ENCODE measurements around the gene SEMA3G. TPM values are rescaled to one million over a fixed set of nuclear protein-coding genes. Genes with fewer than 3 reads are reported as not detected.
A peak's percentile ranks its signal among the peaks of the same experiment; 100 is the strongest.

SEMA3G gene
- total and polyA plus RNA-seq, 2 donors (not counting 1 experiment from before 2014, with no cell fraction given), result 0.02 to 0.17 TPM

- Histone ChIP-seq H3K27me3 (ENCODE audit: control insufficient read depth, insufficient read depth, low read length) (no peaks in the 10 kb centered on the region), H4K20me1 (ENCODE audit: control insufficient read depth, extremely low read depth, insufficient read depth, low read length) (no peaks in the 10 kb centered on the region), H3K36me3 (ENCODE audit: control insufficient read depth, insufficient read depth, low read length) (peaks cover under 1% of the 10 kb centered on the region), H3K4me1 (ENCODE audit: control insufficient read depth, extremely low read depth, insufficient read depth, low read length) (peaks cover 7% of the 10 kb centered on the region), H2AFZ (ENCODE audit: low read length) (no peak overlapping the region), H3K4me2 (ENCODE audit: extremely low read depth, insufficient read depth, low read length) (no peak overlapping the region), H3K9ac (ENCODE audit: insufficient read depth, low read length) (no peak overlapping the region), H3K4me3 (replicated peaks in 1 of 4; ENCODE audit: control extremely low read depth in 1 of 4, insufficient read depth in 1 of 4, low read depth in 3 of 4, low read length in 4 of 4) (no peak overlapping the region), H3K79me2 (ENCODE audit: control insufficient read depth, insufficient read depth, low read length) (peaks cover 21% of the 10 kb centered on the region), H3K27ac (ENCODE audit: insufficient read depth, low read length) (no peak overlapping the region), H3K9me3 (ENCODE audit: control insufficient read depth, insufficient read depth, low read depth, low read length) (no peaks in the 10 kb centered on the region)
- DNase-seq (ENCODE audit: low read depth in 2 of 2), result no peak
- no peak for TF ChIP-seq CTCF (conservative IDR thresholded peaks at IDR 0.05 in 1 of 2, IDR thresholded peaks at IDR 0.05 in 1 of 2; ENCODE audit: low read depth in 1 of 2, low read length in 2 of 2)
- no peak for TF ChIP-seq EZH2 (IDR thresholded peaks at IDR 0.05; ENCODE audit: low read length, missing control alignments)
Observed at GRCh38 chr3:52452570-52453221, 7.8 kb upstream of the SEMA3G start.

- TF ChIP-seq EZH2 (IDR thresholded peaks at IDR 0.05; ENCODE audit: low read length, missing control alignments), result no peak
- no peak for TF ChIP-seq CTCF (conservative IDR thresholded peaks at IDR 0.05 in 1 of 2, IDR thresholded peaks at IDR 0.05 in 1 of 2; ENCODE audit: low read depth in 1 of 2, low read length in 2 of 2)
- Histone ChIP-seq H3K79me2 (ENCODE audit: control insufficient read depth, insufficient read depth, low read length) (peaks cover 18% of the 10 kb centered on the region), H4K20me1 (ENCODE audit: control insufficient read depth, extremely low read depth, insufficient read depth, low read length) (no peaks in the 10 kb centered on the region), H2AFZ (ENCODE audit: low read length) (no peak overlapping the region), H3K4me1 (ENCODE audit: control insufficient read depth, extremely low read depth, insufficient read depth, low read length) (peaks cover 7% of the 10 kb centered on the region), H3K9ac (ENCODE audit: insufficient read depth, low read length) (no peak overlapping the region), H3K4me3 (replicated peaks in 1 of 4; ENCODE audit: control extremely low read depth in 1 of 4, insufficient read depth in 1 of 4, low read depth in 3 of 4, low read length in 4 of 4) (no peak overlapping the region), H3K9me3 (ENCODE audit: control insufficient read depth, insufficient read depth, low read depth, low read length) (no peaks in the 10 kb centered on the region), H3K36me3 (ENCODE audit: control insufficient read depth, insufficient read depth, low read length) (no peaks in the 10 kb centered on the region), H3K27ac (ENCODE audit: insufficient read depth, low read length) (no peak overlapping the region), H3K4me2 (ENCODE audit: extremely low read depth, insufficient read depth, low read length) (no peak overlapping the region), H3K27me3 (ENCODE audit: control insufficient read depth, insufficient read depth, low read length) (no peaks in the 10 kb centered on the region)
- no peak for DNase-seq (ENCODE audit: low read depth in 2 of 2)
Observed at GRCh38 chr3:52452126-52452525, 7.2 kb upstream of the SEMA3G start.

- TF ChIP-seq EZH2 (IDR thresholded peaks at IDR 0.05; ENCODE audit: low read length, missing control alignments) (no peak), CTCF (conservative IDR thresholded peaks at IDR 0.05 in 1 of 2, IDR thresholded peaks at IDR 0.05 in 1 of 2; ENCODE audit: low read depth in 1 of 2, low read length in 2 of 2) (peak in 1 of 2 donors; percentile 6)
- Histone ChIP-seq H3K79me2 (ENCODE audit: control insufficient read depth, insufficient read depth, low read length) (peaks cover 12% of the 10 kb centered on the region), H3K4me1 (ENCODE audit: control insufficient read depth, extremely low read depth, insufficient read depth, low read length) (peaks cover 4% of the 10 kb centered on the region), H3K27ac (ENCODE audit: insufficient read depth, low read length) (no peak overlapping the region), H3K36me3 (ENCODE audit: control insufficient read depth, insufficient read depth, low read length) (no peaks in the 10 kb centered on the region), H3K27me3 (ENCODE audit: control insufficient read depth, insufficient read depth, low read length) (no peaks in the 10 kb centered on the region), H3K9me3 (ENCODE audit: control insufficient read depth, insufficient read depth, low read depth, low read length) (no peaks in the 10 kb centered on the region), H4K20me1 (ENCODE audit: control insufficient read depth, extremely low read depth, insufficient read depth, low read length) (no peaks in the 10 kb centered on the region), H2AFZ (ENCODE audit: low read length) (no peak overlapping the region), H3K4me3 (replicated peaks in 1 of 4; ENCODE audit: control extremely low read depth in 1 of 4, insufficient read depth in 1 of 4, low read depth in 3 of 4, low read length in 4 of 4) (no peak overlapping the region), H3K4me2 (ENCODE audit: extremely low read depth, insufficient read depth, low read length) (no peak overlapping the region), H3K9ac (ENCODE audit: insufficient read depth, low read length) (no peak overlapping the region)
- DNase-seq (ENCODE audit: low read depth in 2 of 2), result no peak
Observed at GRCh38 chr3:52451237-52452083, 6.6 kb upstream of the SEMA3G start.
